HepG2 (cell line): ENCODE measurements around the gene RPTOR. TPM values are rescaled to one million over a fixed set of nuclear protein-coding genes. Genes with fewer than 3 reads are reported as not detected.

Source experiments
- HOXA7 ChIP-seq: sonication (generic); formaldehyde crosslinking; IDR thresholded peaks from 2 replicates; pipeline ENCODE4 v1.8.1; 2022; ENCODE audit warnings: mild to moderate bottlenecking, missing genetic modification reagents, moderate library complexity
- IKZF5 ChIP-seq: IDR thresholded peaks from 2 replicates; pipeline ENCODE4 v1.6.1; 2018; ENCODE audit warnings: missing genetic modification reagents, mild to moderate bottlenecking, missing compliant biosample characterization
- KLF6 ChIP-seq: IDR thresholded peaks from 2 replicates; pipeline ENCODE4 v1.8.0; 2016; ENCODE audit warnings: missing biosample characterization, missing genetic modification reagents
- LBX2 ChIP-seq: sonication (generic); formaldehyde crosslinking; IDR thresholded peaks from 2 replicates; pipeline ENCODE4 v1.5.0; 2020; ENCODE audit warnings: missing genetic modification reagents, mild to moderate bottlenecking, borderline replicate concordance
- PAXIP1 ChIP-seq: sonication (generic); formaldehyde crosslinking; conservative IDR thresholded peaks from 2 replicates; pipeline ENCODE4 v1.4.0; 2020; ENCODE audit warnings: mild to moderate bottlenecking, missing genetic modification reagents, moderate library complexity
- PRDM10 ChIP-seq: sonication (generic); formaldehyde crosslinking; IDR thresholded peaks from 2 replicates; pipeline ENCODE4 v1.4.0; 2020; ENCODE audit warnings: low read depth, missing genetic modification reagents
- SALL2 ChIP-seq: sonication (generic); formaldehyde crosslinking; IDR thresholded peaks from 2 replicates; pipeline ENCODE4 v1.8.1; 2023; ENCODE audit warnings: mild to moderate bottlenecking, missing genetic modification reagents, inconsistent platforms
- SOX5 ChIP-seq: IDR thresholded peaks from 2 replicates; pipeline ENCODE4 v1.6.1; 2016; ENCODE audit warnings: borderline replicate concordance
- SRSF4 ChIP-seq: fragments of 200-400 bp; formaldehyde crosslinking; IDR thresholded peaks from one replicate; pipeline ENCODE4 v1.6.1; 2018; ENCODE audit warnings: mild to moderate bottlenecking, low read depth, low read length, moderate library complexity; ENCODE audit not compliant: poor library complexity, severe bottlenecking
- ZBTB46 ChIP-seq: sonication (generic); formaldehyde crosslinking; IDR thresholded peaks from 2 replicates; pipeline ENCODE4 v1.4.0; 2020; ENCODE audit warnings: mild to moderate bottlenecking, missing genetic modification reagents, borderline replicate concordance
- ZNF20 ChIP-seq: sonication (generic); formaldehyde crosslinking; IDR thresholded peaks from 2 replicates; pipeline ENCODE4 v1.4.0; 2020; ENCODE audit warnings: mild to moderate bottlenecking, moderate library complexity, missing genetic modification reagents
- ZNF562 ChIP-seq: sonication (generic); formaldehyde crosslinking; IDR thresholded peaks from 2 replicates; pipeline ENCODE4 v1.8.0; 2022; ENCODE audit warnings: missing genetic modification reagents, borderline replicate concordance
- ZNF616 ChIP-seq: sonication (generic); formaldehyde crosslinking; IDR thresholded peaks from 2 replicates; pipeline ENCODE4 v1.5.0; 2020; ENCODE audit warnings: low read depth, mild to moderate bottlenecking, missing genetic modification reagents
- ZUFSP ChIP-seq: sonication (generic); formaldehyde crosslinking; IDR thresholded peaks from 2 replicates; pipeline ENCODE4 v1.9.0; 2021; ENCODE audit warnings: missing genetic modification reagents, mild to moderate bottlenecking, borderline replicate concordance
- polyA plus RNA-seq, 8 experiments: library from polyadenylated mRNA; depleted of rRNA in 3 of 8; stranded (reverse) in 7 of 8; unstranded in 1 of 8; fragments of >200 nt; fragmentation: Illumina TruSeq in 4 of 8; extraction: Trizol in 4 of 8; gene quantifications; 2 replicates each; pipeline versions ENCODE4 v1.2.1 to v1.2.3, GENCODE V29; 2011 to 2016; ENCODE audit warnings: low read depth in 4 of 8, missing spikeins in 1 of 8, mixed read lengths in 1 of 8; ENCODE audit not compliant: insufficient read depth in 1 of 8
- total RNA-seq, 5 experiments: library from RNA; depleted of rRNA; stranded (reverse); fragments of >200 nt; fragmentation: Illumina TruSeq; extraction: Trizol; gene quantifications; 2 replicates each; pipeline ENCODE4 v1.2.3, GENCODE V29; 2016; ENCODE audit warnings: low read depth in 1 of 5

Gene RPTOR
- total and polyA plus RNA-seq, 2 of the 13 experiments (the other 11 are each of a cell fraction or from before 2014, with no cell fraction given) = 6.6 to 25.3 TPM

GRCh38 chr17:80667462-80668277 lies 123.0 kb downstream of the RPTOR start (continued):
- TF ChIP-seq PRDM10 (CRISPR knock-in tag) (peak; percentile 17; the same call in 1 of the 2 replicates), SRSF4 (no peak), IKZF5 (CRISPR knock-in tag) (no peak), KLF6 (CRISPR knock-in tag) (peak; percentile 23; the same call in 1 of the 2 replicates), SALL2 (CRISPR knock-in tag) (no peak), ZNF20 (CRISPR knock-in tag) (no peak), SOX5 (peak; percentile 94), ZNF562 (CRISPR knock-in tag) (no peak), ZNF616 (CRISPR knock-in tag) (no peak), PAXIP1 (CRISPR knock-in tag) (peak; percentile 81), HOXA7 (CRISPR knock-in tag) (no peak), ZUFSP (no peak), LBX2 (CRISPR knock-in tag) (no peak), ZBTB46 (CRISPR knock-in tag) (no peak)
